Liver (tissue), 9 donors: ENCODE data around the gene RASSF8. TPM values are rescaled to one million over a fixed set of nuclear protein-coding genes. Genes with fewer than 3 reads are reported as not detected.
A peak's percentile ranks its signal among the peaks of the same experiment; 100 is the strongest.

Source experiments
- DNase-seq: peaks from one replicate; pipeline ENCODE4 v3.0.0-alpha.2; 2017; ENCODE audit warnings: low spot score
- H3K27ac ChIP-seq, 2 donors: one replicate each; pipeline ENCODE4 v1.7.0; 2013; ENCODE audit warnings: inconsistent platforms in 2 of 2, low read length in 2 of 2, control low read depth in 1 of 2, low read depth in 1 of 2, mild to moderate bottlenecking in 1 of 2
- H3K27me3 ChIP-seq, 4 donors: one replicate each; pipeline versions ENCODE4 v1.6.1 to v1.7.0; 2013; ENCODE audit warnings: low read length in 3 of 4, inconsistent platforms in 1 of 4, mild to moderate bottlenecking in 1 of 4, moderate library complexity in 1 of 4; ENCODE audit not compliant: control insufficient read depth in 4 of 4, insufficient read depth in 4 of 4
- H3K36me3 ChIP-seq, 4 donors: one replicate each; pipeline versions ENCODE4 v1.6.1 to v1.7.0; 2013; ENCODE audit warnings: low read length in 3 of 4, mild to moderate bottlenecking in 3 of 4, low read depth in 1 of 4, moderate library complexity in 1 of 4; ENCODE audit not compliant: control insufficient read depth in 4 of 4, insufficient read depth in 3 of 4
- H3K4me1 ChIP-seq, 4 donors: one replicate each; pipeline versions ENCODE4 v1.6.1 to v1.7.0; 2013; ENCODE audit warnings: low read length in 3 of 4, mild to moderate bottlenecking in 3 of 4, moderate library complexity in 1 of 4; ENCODE audit not compliant: control insufficient read depth in 4 of 4, insufficient read depth in 4 of 4
- H3K4me3 ChIP-seq, 3 donors: one replicate each; pipeline versions ENCODE4 v1.6.1 to v1.7.0; 2013; ENCODE audit warnings: low read length in 3 of 3, control low read depth in 1 of 3, low read depth in 1 of 3, mild to moderate bottlenecking in 1 of 3
- H3K9ac ChIP-seq, 2 donors: one replicate each; pipeline ENCODE4 v1.7.0; 2013; ENCODE audit warnings: low read length in 2 of 2, mild to moderate bottlenecking in 2 of 2, moderate library complexity in 2 of 2, control low read depth in 1 of 2, low read depth in 1 of 2
- H3K9me3 ChIP-seq, 4 donors: one replicate each; pipeline versions ENCODE4 v1.6.1 to v1.7.0; 2013; ENCODE audit warnings: low read length in 3 of 4; ENCODE audit not compliant: control insufficient read depth in 4 of 4
- EGR1 ChIP-seq, 2 donors: IDR thresholded peaks; 2 replicates each; pipeline ENCODE4 v1.6.1; 2016 to 2018; ENCODE audit warnings: antibody characterized with exemption in 2 of 2, low read depth in 2 of 2
- FOXA1 ChIP-seq: IDR thresholded peaks from 2 replicates; pipeline ENCODE4 v1.6.1; 2016; ENCODE audit warnings: antibody characterized with exemption
- RAD21 ChIP-seq, 2 donors: IDR thresholded peaks; 2 replicates each; pipeline ENCODE4 v1.6.1; 2016; ENCODE audit warnings: antibody characterized with exemption in 2 of 2, mild to moderate bottlenecking in 2 of 2
- RXRA ChIP-seq, 2 donors: IDR thresholded peaks; 2 replicates each; pipeline ENCODE4 v1.6.1; 2017 to 2018; ENCODE audit warnings: antibody characterized with exemption in 2 of 2, mild to moderate bottlenecking in 1 of 2
- SP1 ChIP-seq: IDR thresholded peaks from 2 replicates; pipeline ENCODE4 v1.6.1; 2018; ENCODE audit warnings: antibody characterized with exemption, mild to moderate bottlenecking
- YY1 ChIP-seq: IDR thresholded peaks from 2 replicates; pipeline ENCODE4 v1.6.1; 2016; ENCODE audit warnings: antibody characterized with exemption, mild to moderate bottlenecking
- WGBS: extraction: QIAGEN DNeasy Blood & Tissue Kit; methylation state at CpG from one replicate; pipeline ENCODE4 v1.1.7; 2013; 5-methylcytosine and 5-hydroxymethylcytosine counted together
- polyA plus RNA-seq, 2 donors: library from polyadenylated mRNA; stranded (reverse) in 1 of 2; unstranded in 1 of 2; fragments of 200-250 nt in 1 of 2; fragments of >200 nt in 1 of 2; fragmentation: Nextera tagmentation in 1 of 2; extraction: Ambion mirVana in 1 of 2; gene quantifications; one replicate each; pipeline versions ENCODE4 v1.2.1 to v1.2.3, GENCODE V29; 2013 to 2015
- total RNA-seq, 2 donors: library from RNA; depleted of rRNA; stranded (reverse); fragments of >200 nt; gene quantifications; one replicate each; pipeline ENCODE4 v1.2.3, GENCODE V29; 2014
- TF ChIP-seq, protein P1 (sequence below): fragments of 150-350 bp; IDR thresholded peaks from 2 replicates; pipeline ENCODE4 v1.5.1; 2017; ENCODE audit warnings: improper control_type of control experiment, low read depth, low read length; ENCODE audit not compliant: missing input control
- TF ChIP-seq, protein P2 (sequence below): IDR thresholded peaks from 2 replicates; pipeline ENCODE4 v1.6.1; 2016; ENCODE audit warnings: antibody characterized with exemption
- TF ChIP-seq, protein P3 (sequence below): IDR thresholded peaks from 2 replicates; pipeline ENCODE4 v1.6.1; 2016; ENCODE audit warnings: antibody characterized with exemption
- donor health status: healthy.
- donor health status: healthy.
- donor health status: healthy.
- donor health status: healthy.
- donor health status: healthy.

The RASSF8 gene
- total and polyA plus RNA-seq, 4 donors: 1.7 to 9.4 (median 3.3) TPM

DNA sequence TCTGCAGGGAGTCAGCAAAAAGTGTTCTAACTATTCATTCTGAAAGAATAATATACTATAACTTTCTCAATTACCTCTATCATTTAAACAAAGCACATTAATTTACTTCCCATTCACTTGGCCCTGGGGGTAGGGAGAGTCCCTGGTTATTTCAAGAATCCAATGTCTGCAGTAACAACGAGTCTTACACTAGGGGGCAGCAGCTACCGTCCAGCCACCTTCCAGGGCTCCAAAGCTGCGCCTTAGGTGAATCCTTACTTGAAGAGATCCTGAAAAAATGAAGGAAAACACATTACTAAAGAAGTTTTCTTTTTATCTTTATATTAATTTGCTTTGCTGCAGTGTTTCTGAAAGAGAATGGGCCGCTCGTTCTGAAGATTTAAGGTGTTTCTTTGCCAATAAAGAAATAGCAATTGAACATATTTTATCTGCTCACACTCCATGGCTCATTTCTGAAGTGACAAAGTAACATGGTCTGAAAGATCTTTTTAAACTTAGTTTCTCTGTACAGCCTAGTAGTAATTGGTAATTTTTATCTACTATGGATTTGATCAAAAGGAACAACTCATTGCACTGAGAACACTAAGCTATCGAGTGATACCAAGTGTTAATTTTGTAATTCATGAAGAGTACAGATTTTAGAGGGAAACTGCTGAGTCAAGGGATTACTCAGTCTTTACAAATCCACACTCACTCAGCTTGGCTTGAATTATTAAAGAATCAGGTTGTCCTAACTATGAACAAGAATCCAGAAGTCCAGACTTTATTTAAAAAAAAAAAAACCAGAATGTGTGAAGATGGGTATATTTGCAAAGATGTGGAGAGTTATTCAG is 138.8 kb downstream of the RASSF8 start:
- H3K36me3 ChIP-seq: no peaks in the 10 kb centered on the region
- H3K4me3 ChIP-seq: no peak overlapping the region
- peak; percentile 59 for DNase-seq
- no peak overlapping the region for H3K27ac ChIP-seq
- H3K9me3 ChIP-seq: no peaks in the 10 kb centered on the region
- H3K9ac ChIP-seq: no peak overlapping the region
- H3K27me3 ChIP-seq: no peaks in the 10 kb centered on the region
- H3K4me1 ChIP-seq: peaks cover 0 to 6% (median 0%) of the 10 kb centered on the region in 4 donors
- 12% methylated on average over 6 of the region's 6 CpGs for WGBS
- TF ChIP-seq RAD21 (IDR thresholded peaks at IDR 0.05): peak; percentile 97
- no peak for TF ChIP-seq FOXA1
- TF ChIP-seq, protein P1, sequence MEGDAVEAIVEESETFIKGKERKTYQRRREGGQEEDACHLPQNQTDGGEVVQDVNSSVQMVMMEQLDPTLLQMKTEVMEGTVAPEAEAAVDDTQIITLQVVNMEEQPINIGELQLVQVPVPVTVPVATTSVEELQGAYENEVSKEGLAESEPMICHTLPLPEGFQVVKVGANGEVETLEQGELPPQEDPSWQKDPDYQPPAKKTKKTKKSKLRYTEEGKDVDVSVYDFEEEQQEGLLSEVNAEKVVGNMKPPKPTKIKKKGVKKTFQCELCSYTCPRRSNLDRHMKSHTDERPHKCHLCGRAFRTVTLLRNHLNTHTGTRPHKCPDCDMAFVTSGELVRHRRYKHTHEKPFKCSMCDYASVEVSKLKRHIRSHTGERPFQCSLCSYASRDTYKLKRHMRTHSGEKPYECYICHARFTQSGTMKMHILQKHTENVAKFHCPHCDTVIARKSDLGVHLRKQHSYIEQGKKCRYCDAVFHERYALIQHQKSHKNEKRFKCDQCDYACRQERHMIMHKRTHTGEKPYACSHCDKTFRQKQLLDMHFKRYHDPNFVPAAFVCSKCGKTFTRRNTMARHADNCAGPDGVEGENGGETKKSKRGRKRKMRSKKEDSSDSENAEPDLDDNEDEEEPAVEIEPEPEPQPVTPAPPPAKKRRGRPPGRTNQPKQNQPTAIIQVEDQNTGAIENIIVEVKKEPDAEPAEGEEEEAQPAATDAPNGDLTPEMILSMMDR: peak; percentile 91

DNA sequence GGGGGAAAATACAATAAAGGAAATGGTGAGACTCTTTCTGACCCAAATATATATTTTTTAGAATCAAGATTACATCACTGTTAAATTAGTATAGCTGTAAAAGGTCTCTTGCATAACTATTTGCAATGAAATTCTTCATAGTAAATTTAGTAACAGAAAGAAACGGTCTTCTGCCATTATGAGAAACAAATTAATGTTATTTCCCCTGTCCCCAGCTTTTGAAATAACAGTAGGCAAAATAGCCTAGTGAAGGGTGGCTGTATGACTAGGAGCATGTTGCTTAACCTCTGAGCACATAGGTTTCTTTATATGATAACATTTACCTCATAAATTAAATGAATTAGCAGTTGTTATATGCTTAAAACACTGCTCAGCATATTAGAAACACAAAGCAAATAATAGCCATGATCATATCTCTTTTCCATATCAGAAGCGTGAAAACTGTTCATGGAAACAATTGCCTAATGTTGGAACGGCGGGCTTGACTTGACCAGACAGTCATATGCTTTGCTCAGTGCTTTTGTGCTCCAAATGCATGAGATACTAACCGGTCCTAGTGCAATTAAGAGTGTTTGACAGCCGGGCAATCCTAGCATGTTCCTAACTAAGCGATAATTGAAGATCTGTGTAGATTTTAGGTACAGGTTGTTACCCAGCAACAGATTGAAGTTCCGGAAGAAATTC is 142.3 kb downstream of the RASSF8 start:
- no peaks in the 10 kb centered on the region for H3K9me3 ChIP-seq
- WGBS: 76% methylated on average over 8 of the region's 8 CpGs
- H3K4me3 ChIP-seq: no peak overlapping the region
- TF ChIP-seq EGR1 (IDR thresholded peaks at IDR 0.05; ENCODE audit: low read depth in 2 of 2): no peak
- TF ChIP-seq, protein P2, sequence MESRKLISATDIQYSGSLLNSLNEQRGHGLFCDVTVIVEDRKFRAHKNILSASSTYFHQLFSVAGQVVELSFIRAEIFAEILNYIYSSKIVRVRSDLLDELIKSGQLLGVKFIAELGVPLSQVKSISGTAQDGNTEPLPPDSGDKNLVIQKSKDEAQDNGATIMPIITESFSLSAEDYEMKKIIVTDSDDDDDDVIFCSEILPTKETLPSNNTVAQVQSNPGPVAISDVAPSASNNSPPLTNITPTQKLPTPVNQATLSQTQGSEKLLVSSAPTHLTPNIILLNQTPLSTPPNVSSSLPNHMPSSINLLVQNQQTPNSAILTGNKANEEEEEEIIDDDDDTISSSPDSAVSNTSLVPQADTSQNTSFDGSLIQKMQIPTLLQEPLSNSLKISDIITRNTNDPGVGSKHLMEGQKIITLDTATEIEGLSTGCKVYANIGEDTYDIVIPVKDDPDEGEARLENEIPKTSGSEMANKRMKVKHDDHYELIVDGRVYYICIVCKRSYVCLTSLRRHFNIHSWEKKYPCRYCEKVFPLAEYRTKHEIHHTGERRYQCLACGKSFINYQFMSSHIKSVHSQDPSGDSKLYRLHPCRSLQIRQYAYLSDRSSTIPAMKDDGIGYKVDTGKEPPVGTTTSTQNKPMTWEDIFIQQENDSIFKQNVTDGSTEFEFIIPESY: no peak
- TF ChIP-seq YY1: no peak
- TF ChIP-seq RXRA (IDR thresholded peaks at IDR 0.05): no peak
- H3K9ac ChIP-seq: no peak overlapping the region
- no peaks in the 10 kb centered on the region for H3K36me3 ChIP-seq
- H3K27me3 ChIP-seq: no peaks in the 10 kb centered on the region
- peaks cover 0 to 6% (median 0%) of the 10 kb centered on the region in 4 donors for H3K4me1 ChIP-seq
- H3K27ac ChIP-seq: no peak overlapping the region
- DNase-seq: no peak

DNA sequence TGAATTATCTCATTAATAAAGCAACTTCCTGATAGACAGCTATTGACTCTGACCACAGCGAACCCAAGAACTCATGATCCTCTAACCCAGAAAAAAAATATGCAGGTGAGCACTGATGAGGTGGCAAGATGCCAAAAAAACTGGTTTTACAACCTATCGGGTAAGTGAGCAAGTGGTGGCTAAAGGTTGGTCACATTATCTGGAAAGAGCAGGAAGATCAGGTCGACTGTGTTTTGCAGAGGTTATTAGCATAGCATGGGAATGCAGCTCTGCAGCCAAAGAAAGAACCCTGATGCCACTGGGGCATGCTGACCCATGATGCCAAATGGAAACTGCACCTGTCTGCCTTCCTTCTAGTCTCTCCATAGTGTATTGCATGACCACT is 142.9 kb downstream of the RASSF8 start:
- no peaks in the 10 kb centered on the region for H3K36me3 ChIP-seq
- H3K27me3 ChIP-seq: no peaks in the 10 kb centered on the region
- TF ChIP-seq FOXA1 (no peak), SP1 (peak; percentile 31)
- TF ChIP-seq, protein P3, sequence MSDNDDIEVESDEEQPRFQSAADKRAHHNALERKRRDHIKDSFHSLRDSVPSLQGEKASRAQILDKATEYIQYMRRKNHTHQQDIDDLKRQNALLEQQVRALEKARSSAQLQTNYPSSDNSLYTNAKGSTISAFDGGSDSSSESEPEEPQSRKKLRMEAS: no peak
- no peak overlapping the region for H3K4me3 ChIP-seq
- H3K4me1 ChIP-seq: peaks cover 0 to 6% (median 0%) of the 10 kb centered on the region in 4 donors
- WGBS: 30% methylated on average over 3 of the region's 3 CpGs
- no peak overlapping the region for H3K27ac ChIP-seq
- no peak overlapping the region for H3K9ac ChIP-seq
- no peaks in the 10 kb centered on the region for H3K9me3 ChIP-seq
- DNase-seq: no peak
